Peyer's patch (tissue), 4 donors: Measurements from ENCODE around the gene CHIA.

ENCODE experiments used
- POLR2A ChIP-seq, 2 donors: fragments of 450-650 bp; IDR thresholded peaks; one replicate each; pipeline ENCODE4 v1.5.1; 2017; ENCODE audit warnings: antibody characterized with exemption in 2 of 2, mild to moderate bottlenecking in 2 of 2, moderate library complexity in 2 of 2
- TF ChIP-seq, protein P1 (sequence below), 6 experiments: fragments of 450-650 bp in 4 of 6; fragments of 200-600 bp in 2 of 6; sonication (generic) in 1 of 6; IDR thresholded peaks; one replicate each; pipeline ENCODE4 v1.5.1; 2017 to 2019; ENCODE audit warnings: antibody characterized with exemption in 6 of 6, mild to moderate bottlenecking in 3 of 6, moderate library complexity in 1 of 6

DNA sequence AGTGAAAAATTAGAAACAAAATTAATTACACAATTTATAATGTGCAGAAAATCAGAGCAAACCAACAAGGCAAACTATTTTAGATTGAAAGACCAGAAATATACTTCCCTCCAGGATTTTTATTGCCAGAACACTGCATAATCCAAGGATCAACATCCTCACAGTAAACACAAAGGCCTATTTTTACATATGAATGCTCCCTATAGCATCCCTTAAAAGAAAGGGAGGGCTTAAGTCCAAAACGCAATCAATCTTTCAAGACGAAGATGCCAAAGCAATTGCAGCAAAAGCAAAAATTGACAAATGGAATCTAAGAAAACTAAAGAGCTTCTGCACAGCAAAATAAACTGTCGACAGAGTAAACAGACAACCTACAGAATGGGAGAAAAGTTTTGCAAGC lies 18.6 kb upstream of the CHIA start:
- TF ChIP-seq, protein P1, sequence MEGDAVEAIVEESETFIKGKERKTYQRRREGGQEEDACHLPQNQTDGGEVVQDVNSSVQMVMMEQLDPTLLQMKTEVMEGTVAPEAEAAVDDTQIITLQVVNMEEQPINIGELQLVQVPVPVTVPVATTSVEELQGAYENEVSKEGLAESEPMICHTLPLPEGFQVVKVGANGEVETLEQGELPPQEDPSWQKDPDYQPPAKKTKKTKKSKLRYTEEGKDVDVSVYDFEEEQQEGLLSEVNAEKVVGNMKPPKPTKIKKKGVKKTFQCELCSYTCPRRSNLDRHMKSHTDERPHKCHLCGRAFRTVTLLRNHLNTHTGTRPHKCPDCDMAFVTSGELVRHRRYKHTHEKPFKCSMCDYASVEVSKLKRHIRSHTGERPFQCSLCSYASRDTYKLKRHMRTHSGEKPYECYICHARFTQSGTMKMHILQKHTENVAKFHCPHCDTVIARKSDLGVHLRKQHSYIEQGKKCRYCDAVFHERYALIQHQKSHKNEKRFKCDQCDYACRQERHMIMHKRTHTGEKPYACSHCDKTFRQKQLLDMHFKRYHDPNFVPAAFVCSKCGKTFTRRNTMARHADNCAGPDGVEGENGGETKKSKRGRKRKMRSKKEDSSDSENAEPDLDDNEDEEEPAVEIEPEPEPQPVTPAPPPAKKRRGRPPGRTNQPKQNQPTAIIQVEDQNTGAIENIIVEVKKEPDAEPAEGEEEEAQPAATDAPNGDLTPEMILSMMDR (IDR thresholded peaks at IDR 0.05) = no peak
- no peak for TF ChIP-seq POLR2A (IDR thresholded peaks at IDR 0.05)
